Lung (tissue), 12 donors: Measurements from ENCODE around the gene PSMD7. TPM values are rescaled to one million over a fixed set of nuclear protein-coding genes. Genes with fewer than 3 reads are reported as not detected.

Experiments used
- ATAC-seq: fragments of 200-7000 bp; cut with Tn5 transposase; one replicate; pipeline ENCODE4 v1.9.1; 2020; ENCODE audit warnings: moderate number of reproducible peaks; ENCODE audit not compliant: insufficient read depth, low FRiP score
- DNase-seq, 3 donors: peaks; one replicate each; pipeline ENCODE4 v3.0.0-alpha.2; 2013 to 2017
- H3K27ac ChIP-seq, 2 donors: one replicate each; pipeline ENCODE4 v1.5.1; 2013; ENCODE audit warnings: mild to moderate bottlenecking in 2 of 2, moderate library complexity in 2 of 2, control low read depth in 1 of 2, inconsistent platforms in 1 of 2, low read depth in 1 of 2, low read length in 1 of 2
- H3K27me3 ChIP-seq, 3 donors: one replicate each; pipeline ENCODE4 v1.5.1; 2013; ENCODE audit warnings: low read length in 2 of 3; ENCODE audit not compliant: control insufficient read depth in 3 of 3, insufficient read depth in 3 of 3
- H3K36me3 ChIP-seq, 4 donors: one replicate each; pipeline ENCODE4 v1.5.1; 2013; ENCODE audit warnings: low read length in 4 of 4, mild to moderate bottlenecking in 1 of 4, moderate library complexity in 1 of 4; ENCODE audit not compliant: control insufficient read depth in 4 of 4, insufficient read depth in 4 of 4
- H3K4me1 ChIP-seq, 5 donors: one replicate each; pipeline ENCODE4 v1.5.1; 2013; ENCODE audit warnings: low read length in 5 of 5, mild to moderate bottlenecking in 2 of 5, moderate library complexity in 1 of 5; ENCODE audit not compliant: control insufficient read depth in 5 of 5, insufficient read depth in 5 of 5
- H3K4me3 ChIP-seq: one replicate; pipeline ENCODE4 v1.5.1; 2013; ENCODE audit warnings: mild to moderate bottlenecking, control low read depth, moderate library complexity
- H3K9ac ChIP-seq, 2 donors: one replicate each; pipeline ENCODE4 v1.5.1; 2013; ENCODE audit warnings: low read length in 2 of 2, control low read depth in 1 of 2; ENCODE audit not compliant: insufficient read depth in 1 of 2
- H3K9me3 ChIP-seq, 4 donors: one replicate each; pipeline ENCODE4 v1.5.1; 2013; ENCODE audit warnings: low read length in 3 of 4, mild to moderate bottlenecking in 1 of 4, moderate library complexity in 1 of 4; ENCODE audit not compliant: control insufficient read depth in 4 of 4, insufficient read depth in 3 of 4
- CTCF ChIP-seq: IDR thresholded peaks from 2 replicates; pipeline ENCODE4 v1.5.1; 2012; ENCODE audit warnings: mild to moderate bottlenecking; ENCODE audit errors: control extremely low read depth, extremely low read depth
- WGBS, 2 donors: extraction: QIAGEN DNeasy Blood & Tissue Kit; methylation state at CpG; one replicate each; pipeline ENCODE4 v1.1.7; 2013; 5-methylcytosine and 5-hydroxymethylcytosine counted together
- polyA plus RNA-seq, 2 donors: library from polyadenylated mRNA; stranded (reverse); fragments of 200-250 nt; gene quantifications; one replicate each; pipeline ENCODE4 v1.2.1, GENCODE V29; 2013
- total RNA-seq, 2 donors: library from RNA; depleted of rRNA in 1 of 2; stranded (reverse); fragments of >200 nt in 1 of 2; gene quantifications; one replicate each; pipeline ENCODE4 v1.2.1, GENCODE V29; 2014 to 2021
- donor health status: control.
- donor health status: control.
- donor health status: Bipolar disorder and iron deficiency.
- donor health status: healthy.
- donor health status: DM: yes; HTN: yes; CAD: no.

PSMD7 gene
- total and polyA plus RNA-seq, 4 donors: 30.7 to 118 (median 58.7) TPM

DNA sequence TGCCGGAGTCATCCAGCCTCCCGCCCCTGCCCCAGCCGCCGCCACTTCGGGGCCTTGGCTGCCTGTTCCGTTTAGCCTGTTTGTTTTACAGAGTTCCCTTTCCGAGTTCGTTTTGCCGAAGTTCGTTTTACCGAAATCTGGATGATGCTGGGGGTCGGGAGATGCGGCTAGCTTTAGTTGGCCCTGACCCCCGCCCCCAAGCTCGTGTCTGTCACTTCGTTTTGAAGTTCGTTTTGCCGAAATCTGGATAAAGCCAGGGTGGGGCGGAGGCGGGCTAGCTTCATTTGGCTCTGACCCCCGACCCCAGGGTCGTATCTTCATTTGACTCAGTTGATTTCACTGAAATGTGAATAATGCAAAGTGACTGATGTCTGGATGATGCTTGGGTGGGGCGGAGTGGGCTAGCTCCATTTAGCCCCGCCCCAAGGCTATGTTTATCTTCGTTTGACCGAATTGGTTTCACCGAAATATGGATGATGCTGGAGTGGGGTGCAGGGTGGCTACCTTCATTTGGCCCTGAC is 591 bp downstream of the PSMD7 start:
- no peaks in the 10 kb centered on the region for H3K27me3 ChIP-seq
- WGBS, 2 donors: 0 to 1% methylated on average over 27 of the region's 27 CpGs
- peaks cover 7 to 30% (median 24%) of the 10 kb centered on the region in 4 donors for H3K36me3 ChIP-seq
- peak; percentile 5 for ATAC-seq
- peak overlapping the region; percentile 76 for H3K4me3 ChIP-seq
- H3K27ac ChIP-seq: peak overlapping the region; percentile 95 to 97
- peak; percentile 13 to 18 (median 15) for DNase-seq
- TF ChIP-seq CTCF: no peak
- H3K4me1 ChIP-seq: peaks cover 0 to 21% (median 9%) of the 10 kb centered on the region in 5 donors
- no peaks in the 10 kb centered on the region for H3K9me3 ChIP-seq
- H3K9ac ChIP-seq: peak overlapping the region; percentile 80 to 91

GRCh38 chr16:74298104-74298503 is 1.5 kb downstream of the PSMD7 start:
- Histone ChIP-seq H3K36me3 (peaks cover 14 to 39% (median 33%) of the 10 kb centered on the region in 4 donors), H3K9ac (no peak overlapping the region), H3K9me3 (no peaks in the 10 kb centered on the region), H3K27ac (no peak overlapping the region), H3K27me3 (no peaks in the 10 kb centered on the region), H3K4me3 (no peak overlapping the region), H3K4me1 (peaks cover 0 to 21% (median 9%) of the 10 kb centered on the region in 5 donors)
- TF ChIP-seq CTCF: no peak
- ATAC-seq (no peak), DNase-seq (peak in 1 of 3 donors; percentile 32)
- 80 to 91% methylated on average over 2 of the region's 2 CpGs for WGBS, 2 donors

DNA sequence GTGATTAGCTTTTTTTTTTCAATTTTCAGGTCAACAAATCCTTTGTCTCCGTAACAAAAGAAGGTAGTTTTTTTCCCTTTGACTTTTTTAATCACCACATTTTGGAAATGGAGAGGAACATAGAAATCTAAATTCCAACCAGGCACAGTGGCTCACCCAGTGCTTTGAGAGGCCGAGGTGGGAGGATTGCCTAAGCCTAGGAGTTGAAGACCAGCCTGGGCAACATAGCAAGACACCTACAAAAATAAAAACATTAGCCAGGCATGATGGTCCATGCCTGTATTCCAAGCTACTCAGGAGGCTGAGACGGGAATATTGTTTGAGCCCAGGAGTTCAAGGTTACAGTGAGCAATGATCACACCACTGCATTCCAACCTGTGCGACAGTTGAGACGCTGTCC is 5.7 kb downstream of the PSMD7 start:
- ATAC-seq (no peak), DNase-seq (no peak)
- Histone ChIP-seq H3K27me3 (no peaks in the 10 kb centered on the region), H3K9me3 (no peaks in the 10 kb centered on the region), H3K36me3 (peaks cover 39 to 71% (median 56%) of the 10 kb centered on the region in 4 donors), H3K9ac (no peak overlapping the region), H3K4me3 (no peak overlapping the region), H3K4me1 (peaks cover 0 to 13% (median 9%) of the 10 kb centered on the region in 5 donors), H3K27ac (no peak overlapping the region)
- WGBS, 2 donors: 95 to 96% methylated on average over 5 of the region's 5 CpGs
- TF ChIP-seq CTCF: no peak
